Kidney epithelial cell (primary cell): ENCODE results near the gene ARHGAP22. TPM values are rescaled to one million over a fixed set of nuclear protein-coding genes. Genes with fewer than 3 reads are reported as not detected.

Experiments used
- DNase-seq: peaks from one replicate; pipeline ENCODE4 v3.0.0-alpha.2; 2010; ENCODE audit warnings: low read depth
- H3K27me3 ChIP-seq: 2 replicates; pipeline ENCODE4 v1.6.0; 2011; ENCODE audit warnings: low read length; ENCODE audit not compliant: control insufficient read depth, insufficient read depth
- H3K36me3 ChIP-seq: 2 replicates; pipeline ENCODE4 v1.5.1; 2011; ENCODE audit warnings: low read length; ENCODE audit not compliant: control insufficient read depth, insufficient read depth
- H3K4me3 ChIP-seq: 2 replicates; pipeline ENCODE4 v1.5.1; 2011; ENCODE audit warnings: low read depth, mild to moderate bottlenecking, control low read depth, low read length
- total RNA-seq: library from RNA; depleted of rRNA; stranded (reverse); fragments of >200 nt; gene quantifications from 2 replicates; pipeline ENCODE4 v1.2.3, GENCODE V29; 2015
- TF ChIP-seq, protein P1 (sequence below): IDR thresholded peaks from 2 replicates; pipeline ENCODE4 v1.5.1; 2011; ENCODE audit warnings: mild to moderate bottlenecking, moderate library complexity, low read length, control low read depth, inconsistent platforms; ENCODE audit not compliant: insufficient read depth, poor library complexity, severe bottlenecking

ARHGAP22 gene
- total RNA-seq, 1 donor from 2014 or later = 7.0 TPM

DNA sequence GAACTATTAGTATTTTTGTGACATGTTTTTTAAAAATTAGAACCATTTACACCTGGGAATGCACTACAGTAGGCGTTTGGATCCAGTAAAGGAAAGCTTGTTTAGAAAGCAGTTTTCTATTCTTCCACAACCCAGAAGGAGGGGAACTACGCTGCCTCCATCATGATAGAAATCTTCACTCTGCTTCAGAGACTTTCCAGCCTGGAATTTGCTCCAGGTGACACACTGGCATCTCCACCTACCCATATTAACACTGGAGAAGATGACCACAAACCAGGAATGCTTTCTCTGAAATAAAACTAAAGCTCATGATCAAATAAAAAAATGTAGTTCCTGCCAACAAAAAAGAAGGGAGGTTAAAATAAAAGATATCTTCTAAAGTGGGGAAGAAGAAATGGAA, 66.3 kb downstream of the ARHGAP22 start:
- H3K27me3 ChIP-seq = no peaks in the 10 kb centered on the region
- H3K36me3 ChIP-seq = no peaks in the 10 kb centered on the region
- TF ChIP-seq, protein P1, sequence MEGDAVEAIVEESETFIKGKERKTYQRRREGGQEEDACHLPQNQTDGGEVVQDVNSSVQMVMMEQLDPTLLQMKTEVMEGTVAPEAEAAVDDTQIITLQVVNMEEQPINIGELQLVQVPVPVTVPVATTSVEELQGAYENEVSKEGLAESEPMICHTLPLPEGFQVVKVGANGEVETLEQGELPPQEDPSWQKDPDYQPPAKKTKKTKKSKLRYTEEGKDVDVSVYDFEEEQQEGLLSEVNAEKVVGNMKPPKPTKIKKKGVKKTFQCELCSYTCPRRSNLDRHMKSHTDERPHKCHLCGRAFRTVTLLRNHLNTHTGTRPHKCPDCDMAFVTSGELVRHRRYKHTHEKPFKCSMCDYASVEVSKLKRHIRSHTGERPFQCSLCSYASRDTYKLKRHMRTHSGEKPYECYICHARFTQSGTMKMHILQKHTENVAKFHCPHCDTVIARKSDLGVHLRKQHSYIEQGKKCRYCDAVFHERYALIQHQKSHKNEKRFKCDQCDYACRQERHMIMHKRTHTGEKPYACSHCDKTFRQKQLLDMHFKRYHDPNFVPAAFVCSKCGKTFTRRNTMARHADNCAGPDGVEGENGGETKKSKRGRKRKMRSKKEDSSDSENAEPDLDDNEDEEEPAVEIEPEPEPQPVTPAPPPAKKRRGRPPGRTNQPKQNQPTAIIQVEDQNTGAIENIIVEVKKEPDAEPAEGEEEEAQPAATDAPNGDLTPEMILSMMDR = no peak
- no peak overlapping the region for H3K4me3 ChIP-seq
- DNase-seq = no peak

DNA sequence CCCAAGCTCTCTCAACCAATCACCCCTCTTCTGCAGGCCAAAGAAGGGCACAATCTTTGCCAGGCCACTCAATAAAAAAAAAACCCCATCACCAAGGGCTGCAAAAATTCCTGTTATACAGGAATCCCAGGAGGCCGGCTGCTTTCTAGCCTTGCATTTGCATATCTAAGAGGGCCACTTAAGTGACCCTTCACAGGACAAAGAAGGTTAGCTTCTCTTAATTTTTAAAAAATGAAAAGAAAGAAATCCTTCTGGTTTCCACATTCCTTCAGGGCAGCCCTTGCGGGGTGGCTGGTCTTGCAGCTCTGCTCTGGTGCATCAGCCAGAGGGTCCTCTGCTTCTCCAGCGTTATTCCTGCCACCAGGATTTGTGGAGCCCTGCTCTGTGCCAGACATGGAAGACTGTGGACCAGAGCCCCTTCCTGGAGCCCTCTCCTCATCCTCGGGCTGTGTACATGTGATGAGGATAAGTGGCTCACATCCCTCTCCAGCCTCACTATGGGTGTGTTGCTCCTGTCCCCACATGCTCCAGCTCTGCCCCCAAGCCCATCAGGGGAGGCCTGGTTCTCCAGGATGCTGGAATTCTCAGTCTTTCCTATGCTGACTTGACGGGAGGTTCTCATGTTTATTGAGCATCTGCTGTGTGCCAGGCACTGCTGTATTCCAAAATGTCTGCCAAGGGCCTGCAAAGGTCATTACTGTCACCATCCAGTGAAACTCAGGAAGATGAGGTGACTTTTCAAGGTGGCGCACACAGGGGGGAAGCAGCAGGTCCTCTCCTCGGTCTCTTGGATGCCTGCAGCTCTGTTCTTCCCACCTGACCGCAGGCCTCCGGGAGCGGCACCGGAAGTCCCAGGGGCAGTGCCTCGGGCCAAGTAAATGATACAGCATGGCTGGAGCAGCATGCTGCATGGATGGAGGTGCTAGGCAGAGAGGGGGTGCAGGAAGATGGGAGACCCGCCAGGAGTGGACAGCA, 67.7 kb downstream of the ARHGAP22 start:
- TF ChIP-seq, protein P1 = no peak
- H3K27me3 ChIP-seq = no peaks in the 10 kb centered on the region

DNA sequence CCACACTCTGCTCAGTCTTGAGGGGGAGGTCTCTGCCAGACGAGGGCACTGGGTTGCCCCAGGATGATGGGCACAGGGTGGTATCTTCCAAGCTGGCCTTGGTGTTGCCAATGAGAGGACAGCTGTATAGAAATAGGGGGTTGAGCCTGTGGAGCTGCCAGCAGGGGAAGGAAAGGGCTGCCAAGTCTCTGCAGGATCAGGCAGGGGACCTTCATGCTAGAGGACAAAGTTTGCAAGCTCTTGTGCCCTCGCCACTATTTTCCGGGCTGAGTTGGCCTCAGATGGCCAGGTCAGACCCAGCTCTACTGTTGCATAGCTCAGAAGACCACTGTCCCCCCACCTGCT, 68.7 kb downstream of the ARHGAP22 start:
- Histone ChIP-seq H3K27me3 (no peaks in the 10 kb centered on the region), H3K4me3 (no peak overlapping the region), H3K36me3 (no peaks in the 10 kb centered on the region)
- no peak for DNase-seq
- TF ChIP-seq, protein P1 = no peak

More for the DNA sequence above, 67.7 kb downstream of the ARHGAP22 start:
- no peak overlapping the region for H3K4me3 ChIP-seq
- no peak for DNase-seq
- H3K36me3 ChIP-seq = no peaks in the 10 kb centered on the region

DNA sequence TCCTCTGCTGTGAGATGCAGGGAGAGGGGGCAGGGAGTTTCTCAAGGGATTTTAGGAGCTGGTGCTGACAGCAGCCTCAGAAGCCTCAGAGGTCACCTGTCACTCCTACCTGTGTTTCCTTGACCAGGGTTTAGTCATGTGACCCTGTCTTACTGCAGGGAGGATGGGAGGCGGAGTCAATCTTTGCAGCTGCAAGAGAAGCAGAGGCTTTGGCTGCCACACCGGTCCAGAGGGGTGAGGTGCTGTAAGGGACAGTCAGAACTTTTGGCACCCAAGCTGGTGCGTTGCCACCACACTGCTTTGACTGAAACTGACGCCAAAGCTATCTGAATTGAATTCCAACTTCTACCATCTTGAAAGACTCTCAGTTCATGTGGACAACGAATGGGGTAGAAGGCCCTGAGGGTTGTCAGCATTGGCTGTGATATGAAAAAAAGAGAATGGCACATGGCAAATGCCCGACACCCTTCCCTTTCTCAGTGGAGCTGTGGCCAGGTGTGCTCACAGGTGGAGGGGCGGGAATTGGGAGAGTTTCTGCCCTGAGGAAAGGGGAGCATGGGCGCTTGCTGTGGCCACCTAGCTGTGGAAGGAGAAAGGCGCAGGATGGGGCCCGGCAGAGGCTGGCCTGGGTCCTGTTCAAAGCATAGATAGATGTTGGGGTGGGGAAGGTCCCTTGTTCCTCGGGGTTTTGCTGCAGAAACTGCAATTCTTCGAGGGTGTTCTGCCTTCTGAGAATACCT, 69.3 kb downstream of the ARHGAP22 start:
- TF ChIP-seq, protein P1 = no peak
- Histone ChIP-seq H3K27me3 (no peaks in the 10 kb centered on the region), H3K36me3 (no peaks in the 10 kb centered on the region), H3K4me3 (no peak overlapping the region)
- no peak for DNase-seq

DNA sequence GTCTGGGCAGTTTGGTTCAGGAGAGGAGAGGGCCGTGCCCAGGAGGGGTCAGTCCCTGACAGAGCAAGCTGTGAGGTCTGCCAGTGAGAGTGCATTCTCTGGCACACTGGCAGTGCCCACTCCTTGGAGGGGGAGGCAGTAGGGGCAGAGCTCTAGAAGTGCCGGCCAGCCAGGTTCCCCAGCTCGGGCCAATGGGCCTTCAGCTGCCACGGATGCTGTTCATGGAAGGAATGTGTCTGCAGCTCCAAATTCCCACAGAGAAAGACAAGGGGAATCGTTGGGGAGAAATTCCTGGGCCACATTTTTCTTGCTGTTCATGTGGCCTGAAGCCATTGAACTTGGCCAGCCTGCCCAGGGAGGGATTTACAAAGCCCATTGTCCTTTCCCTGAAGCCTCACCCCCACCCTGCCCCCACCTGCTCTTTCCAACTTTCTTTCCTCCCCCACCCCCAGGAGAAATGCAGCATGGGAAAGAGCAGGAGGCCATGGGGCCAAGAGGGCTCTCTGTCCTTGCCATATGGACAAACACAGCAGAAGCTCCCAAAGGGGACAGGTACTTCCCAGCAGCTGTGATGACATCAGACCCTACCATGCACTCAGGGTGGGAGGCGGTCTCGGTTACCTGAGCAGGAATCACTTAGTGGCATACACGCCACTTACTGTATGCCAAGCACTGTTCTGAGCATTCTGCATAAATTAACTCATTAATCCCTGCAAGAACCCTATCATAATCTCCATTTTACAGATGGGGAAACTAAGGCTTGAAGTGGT, 70.7 kb downstream of the ARHGAP22 start:
- no peaks in the 10 kb centered on the region for H3K27me3 ChIP-seq
- no peak for DNase-seq
- H3K36me3 ChIP-seq = no peaks in the 10 kb centered on the region
- H3K4me3 ChIP-seq = no peak overlapping the region
- TF ChIP-seq, protein P1 = no peak
